Measurements from ENCODE around the gene FPR1. TPM values are rescaled to one million over a fixed set of nuclear protein-coding genes. Genes with fewer than 3 reads are reported as not detected.

The FPR1 gene
- total RNA-seq, 2 donors from 2014 or later, result 0.77 to 5.6 TPM

GRCh38 chr19:51719251-51719988 is 32.3 kb downstream of the FPR1 start:
- Histone ChIP-seq H3K4me3 (no peak overlapping the region), H3K27me3 (replicated peaks; ENCODE audit: insufficient read depth) (peaks cover 20% of the 10 kb centered on the region), H3K9me3 (no peaks in the 10 kb centered on the region), H3K4me1 (replicated peaks) (no peaks in the 10 kb centered on the region), H3K36me3 (no peaks in the 10 kb centered on the region), H3K27ac (no peak overlapping the region)
- TF ChIP-seq POLR2AphosphoS5 (IDR thresholded peaks at IDR 0.05) (no peak), POLR2A (IDR thresholded peaks at IDR 0.05) (no peak)
- WGBS, result 2% methylated on average over 53 of the region's 83 CpGs
- DNase-seq (ENCODE audit: low spot score), result no peak
- intact Hi-C loops (cut with DNase I), result no loop called here

GRCh38 chr19:51716925-51717324 is 34.8 kb downstream of the FPR1 start:
- no peak overlapping the region for H3K4me3 ChIP-seq
- H3K27ac ChIP-seq, result no peak overlapping the region
- no peak for DNase-seq (ENCODE audit: low spot score)
- no peaks in the 10 kb centered on the region for H3K9me3 ChIP-seq
- TF ChIP-seq CTCF (IDR thresholded peaks at IDR 0.05) (no peak), POLR2AphosphoS5 (IDR thresholded peaks at IDR 0.05) (no peak), POLR2A (IDR thresholded peaks at IDR 0.05) (no peak)
- H3K4me1 ChIP-seq (replicated peaks), result no peaks in the 10 kb centered on the region
- 86% methylated on average over 11 of the region's 11 CpGs for WGBS
- no peaks in the 10 kb centered on the region for H3K36me3 ChIP-seq
- H3K27me3 ChIP-seq (replicated peaks; ENCODE audit: insufficient read depth), result peaks cover 20% of the 10 kb centered on the region
- intact Hi-C loops (cut with DNase I), result no loop called here

- Histone ChIP-seq H3K27ac (no peak overlapping the region), H3K36me3 (no peaks in the 10 kb centered on the region), H3K9me3 (no peaks in the 10 kb centered on the region), H3K27me3 (replicated peaks; ENCODE audit: insufficient read depth) (peaks cover 16% of the 10 kb centered on the region), H3K4me3 (no peak overlapping the region), H3K4me1 (replicated peaks) (no peaks in the 10 kb centered on the region)
- intact Hi-C loops (cut with DNase I), result no loop called here
- 98% methylated on average over 3 of the region's 3 CpGs for WGBS
- TF ChIP-seq POLR2AphosphoS5 (IDR thresholded peaks at IDR 0.05) (no peak), POLR2A (IDR thresholded peaks at IDR 0.05) (no peak), CTCF (IDR thresholded peaks at IDR 0.05) (no peak)
- DNase-seq (ENCODE audit: low spot score), result no peak
Observed at GRCh38 chr19:51715850-51716249, 35.8 kb downstream of the FPR1 start.

- Histone ChIP-seq H3K36me3 (no peaks in the 10 kb centered on the region), H3K9me3 (no peaks in the 10 kb centered on the region), H3K27ac (no peak overlapping the region), H3K27me3 (replicated peaks; ENCODE audit: insufficient read depth) (peaks cover 14% of the 10 kb centered on the region), H3K4me3 (no peak overlapping the region), H3K4me1 (replicated peaks) (no peaks in the 10 kb centered on the region)
- 45% methylated on average over 3 of the region's 3 CpGs for WGBS
- intact Hi-C loops (cut with DNase I), result no loop called here
- no peak for TF ChIP-seq POLR2A (IDR thresholded peaks at IDR 0.05)
- TF ChIP-seq CTCF (IDR thresholded peaks at IDR 0.05), result no peak
- TF ChIP-seq POLR2AphosphoS5 (IDR thresholded peaks at IDR 0.05), result no peak
- DNase-seq (ENCODE audit: low spot score), result no peak
Observed at GRCh38 chr19:51714848-51715247, 36.8 kb downstream of the FPR1 start.

- no peak for DNase-seq (ENCODE audit: low spot score)
- Histone ChIP-seq H3K27me3 (replicated peaks; ENCODE audit: insufficient read depth) (peaks cover 4% of the 10 kb centered on the region), H3K27ac (no peak overlapping the region), H3K4me3 (no peak overlapping the region), H3K9me3 (no peaks in the 10 kb centered on the region), H3K4me1 (replicated peaks) (no peaks in the 10 kb centered on the region), H3K36me3 (no peaks in the 10 kb centered on the region)
- intact Hi-C loops (cut with DNase I), result no loop called here
- no peak for TF ChIP-seq POLR2A (IDR thresholded peaks at IDR 0.05)
- no peak for TF ChIP-seq CTCF (IDR thresholded peaks at IDR 0.05)
- TF ChIP-seq POLR2AphosphoS5 (IDR thresholded peaks at IDR 0.05), result no peak
- WGBS, result 94% methylated on average over 58 of the region's 74 CpGs
Observed at GRCh38 chr19:51713319-51714285, 38.1 kb downstream of the FPR1 start.
